Mucosa of stomach (tissue), 1 donor: ENCODE results near the gene STN1.

ENCODE experiments used
- H3K27me3 ChIP-seq: one replicate; pipeline ENCODE4 v1.7.0; 2013; ENCODE audit warnings: mild to moderate bottlenecking, low read length; ENCODE audit not compliant: control insufficient read depth, insufficient read depth
- H3K36me3 ChIP-seq: one replicate; pipeline ENCODE4 v1.7.0; 2013; ENCODE audit warnings: low read length; ENCODE audit not compliant: control insufficient read depth, insufficient read depth
- H3K4me1 ChIP-seq: one replicate; pipeline ENCODE4 v1.7.0; 2013; ENCODE audit warnings: mild to moderate bottlenecking, low read length; ENCODE audit not compliant: control insufficient read depth, insufficient read depth
- H3K4me3 ChIP-seq: one replicate; pipeline ENCODE4 v1.7.0; 2013; ENCODE audit warnings: low read length
- H3K9ac ChIP-seq: one replicate; pipeline ENCODE4 v1.7.0; 2013; ENCODE audit warnings: mild to moderate bottlenecking, low read length, moderate library complexity
- H3K9me3 ChIP-seq: one replicate; pipeline ENCODE4 v1.7.0; 2013; ENCODE audit warnings: mild to moderate bottlenecking, low read length, moderate library complexity; ENCODE audit not compliant: control insufficient read depth
- donor health status: Pancreatic carcinoma.

Gene STN1

DNA sequence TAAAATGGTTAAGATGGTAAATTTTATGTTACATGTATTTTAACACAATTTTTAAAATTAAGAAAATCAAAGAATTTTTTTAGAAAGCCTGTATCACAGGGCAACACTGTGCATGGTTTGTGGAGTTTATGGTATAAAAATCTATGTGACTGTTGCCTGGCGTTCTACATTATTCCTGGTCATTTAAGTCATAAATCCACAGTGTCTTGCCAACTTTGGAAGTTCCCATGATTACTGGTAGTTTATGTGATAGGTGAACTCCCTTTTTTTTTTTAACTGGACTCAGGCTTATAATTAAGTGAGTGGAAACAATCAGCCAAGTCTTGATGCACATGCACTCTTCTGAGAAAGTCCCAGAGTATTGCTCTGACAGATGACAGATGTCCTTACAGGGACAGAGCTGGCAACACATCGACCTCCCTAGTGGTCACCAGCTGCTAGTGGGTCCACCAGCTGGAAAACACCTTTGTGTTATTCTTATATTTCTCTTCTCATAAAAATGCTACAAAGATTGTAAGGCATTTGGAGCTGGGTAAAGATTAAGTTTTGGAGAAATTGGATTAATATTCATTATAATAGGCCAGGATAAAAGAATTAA is 8.8 kb upstream of the STN1 start:
- Histone ChIP-seq H3K4me1 (peaks cover 21% of the 10 kb centered on the region), H3K9ac (no peak overlapping the region), H3K27me3 (no peaks in the 10 kb centered on the region), H3K36me3 (no peaks in the 10 kb centered on the region), H3K9me3 (no peaks in the 10 kb centered on the region), H3K4me3 (no peak overlapping the region)

DNA sequence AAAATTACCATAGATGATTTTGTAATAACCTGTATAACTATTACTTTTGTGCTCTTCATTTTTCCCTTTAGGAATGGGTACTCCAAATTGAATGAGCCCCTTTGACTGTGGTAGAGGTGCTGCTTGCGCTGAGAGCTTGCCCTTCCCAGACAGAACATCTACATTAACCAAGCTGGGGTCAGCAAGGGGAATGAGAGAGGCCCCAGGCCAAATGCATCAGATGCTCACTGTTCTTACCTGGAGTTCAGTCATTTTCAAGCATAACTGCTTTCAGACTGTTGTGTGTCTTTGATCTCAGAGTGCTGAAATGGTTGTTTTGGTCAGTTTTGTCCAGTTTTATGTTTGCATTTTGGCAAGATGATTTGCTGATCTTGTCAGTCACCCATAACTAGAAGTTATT is 7.6 kb upstream of the STN1 start:
- no peaks in the 10 kb centered on the region for H3K27me3 ChIP-seq
- no peaks in the 10 kb centered on the region for H3K9me3 ChIP-seq
- H3K4me3 ChIP-seq: no peak overlapping the region
- H3K4me1 ChIP-seq: peaks cover 30% of the 10 kb centered on the region
- no peak overlapping the region for H3K9ac ChIP-seq
- H3K36me3 ChIP-seq: no peaks in the 10 kb centered on the region

DNA sequence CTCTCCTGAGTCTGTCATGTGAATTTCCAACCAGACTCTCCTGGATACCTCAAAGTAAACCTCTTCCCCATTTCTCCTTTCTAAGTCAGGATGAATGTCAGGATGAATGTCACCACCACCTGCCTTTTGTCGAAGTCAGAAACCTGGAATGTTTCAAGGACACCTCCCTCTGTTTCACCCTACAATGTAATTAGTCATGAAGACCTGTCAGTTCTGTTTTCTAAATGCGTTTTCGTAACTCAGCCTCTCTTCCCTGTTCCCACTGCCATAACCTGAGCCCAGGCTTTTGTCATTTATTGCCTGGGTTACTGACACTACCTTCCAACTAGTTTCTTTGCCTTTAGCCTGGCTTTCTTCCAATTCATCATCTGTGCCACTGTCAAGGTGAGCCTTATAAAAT is 5.5 kb upstream of the STN1 start:
- H3K36me3 ChIP-seq: no peaks in the 10 kb centered on the region
- H3K9me3 ChIP-seq: no peaks in the 10 kb centered on the region
- peaks cover 27% of the 10 kb centered on the region for H3K4me1 ChIP-seq
- no peak overlapping the region for H3K9ac ChIP-seq
- no peak overlapping the region for H3K4me3 ChIP-seq
- H3K27me3 ChIP-seq: no peaks in the 10 kb centered on the region

DNA sequence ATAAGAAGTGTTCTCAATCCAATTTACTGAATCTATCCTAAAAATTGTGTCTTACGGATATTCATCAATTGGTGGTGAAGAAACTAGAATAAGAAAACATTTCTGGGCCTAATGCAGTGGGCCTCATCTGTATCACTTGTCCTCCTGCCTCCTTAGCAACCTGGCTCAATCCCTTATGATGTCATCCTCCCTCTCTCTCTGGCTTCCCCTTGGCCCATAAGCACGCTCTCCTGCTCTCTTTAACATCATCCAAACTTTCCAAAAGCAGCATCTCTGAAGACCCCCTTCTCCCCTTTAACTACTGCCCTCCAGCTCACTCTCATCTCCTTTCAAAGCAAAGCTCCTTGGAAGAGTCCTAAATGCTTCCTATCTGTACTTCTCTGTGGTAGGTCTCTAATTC is 4.7 kb upstream of the STN1 start:
- H3K27me3 ChIP-seq: no peaks in the 10 kb centered on the region

GRCh38 chr10:103921750-103922195 is 3.8 kb upstream of the STN1 start:
- Histone ChIP-seq H3K4me1 (peaks cover 35% of the 10 kb centered on the region), H3K9ac (no peak overlapping the region), H3K4me3 (no peak overlapping the region), H3K9me3 (no peaks in the 10 kb centered on the region), H3K27me3 (no peaks in the 10 kb centered on the region), H3K36me3 (no peaks in the 10 kb centered on the region)

More for the DNA sequence above, 4.7 kb upstream of the STN1 start:
- Histone ChIP-seq H3K9me3 (no peaks in the 10 kb centered on the region), H3K36me3 (no peaks in the 10 kb centered on the region), H3K4me3 (no peak overlapping the region), H3K9ac (no peak overlapping the region), H3K4me1 (peaks cover 29% of the 10 kb centered on the region)

GRCh38 chr10:103921248-103921647 is 3.3 kb upstream of the STN1 start:
- Histone ChIP-seq H3K4me3 (no peak overlapping the region), H3K9me3 (no peaks in the 10 kb centered on the region), H3K36me3 (no peaks in the 10 kb centered on the region), H3K27me3 (no peaks in the 10 kb centered on the region), H3K4me1 (peaks cover 40% of the 10 kb centered on the region), H3K9ac (no peak overlapping the region)

GRCh38 chr10:103919648-103920025 is 1.7 kb upstream of the STN1 start:
- H3K36me3 ChIP-seq: no peaks in the 10 kb centered on the region
- H3K27me3 ChIP-seq: no peaks in the 10 kb centered on the region
- H3K9me3 ChIP-seq: no peaks in the 10 kb centered on the region
- H3K4me1 ChIP-seq: peaks cover 50% of the 10 kb centered on the region
- H3K9ac ChIP-seq: no peak overlapping the region
- H3K4me3 ChIP-seq: no peak overlapping the region

DNA sequence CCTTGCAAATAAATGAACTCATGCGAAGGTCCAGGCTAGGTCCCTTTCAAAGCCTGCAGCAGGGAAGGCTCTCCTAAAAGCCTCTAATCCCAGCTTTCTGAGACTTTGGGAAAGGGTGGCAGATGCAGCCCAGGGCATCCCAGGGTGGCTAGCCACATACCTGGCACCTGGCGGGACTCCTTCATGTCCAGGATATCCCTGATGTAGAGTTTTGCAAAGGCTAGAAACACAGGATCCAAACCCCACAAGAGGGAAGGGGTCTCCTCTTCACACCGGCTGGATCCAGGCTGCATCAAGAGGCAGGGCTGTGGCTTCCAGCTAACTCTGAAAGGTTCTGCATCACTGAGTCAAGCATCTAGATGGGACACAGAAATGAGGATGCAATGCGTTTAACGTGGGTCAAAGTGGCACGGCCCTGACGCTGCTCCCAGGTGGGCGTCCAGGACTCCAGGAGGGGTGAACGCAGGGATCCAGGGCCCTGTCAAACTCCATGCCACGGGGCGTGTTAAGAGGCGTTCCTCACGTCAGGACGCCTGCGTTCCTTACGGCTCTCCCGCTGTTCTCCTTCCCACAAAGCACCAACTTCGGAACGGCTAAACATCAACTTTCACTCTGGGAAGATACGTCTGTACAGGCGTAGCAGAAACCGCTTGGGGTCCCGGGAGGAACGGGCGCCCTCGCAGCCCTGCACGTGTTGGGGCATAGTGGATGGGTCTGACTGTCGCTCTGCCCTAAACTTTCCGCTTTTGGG is 507 bp downstream of the STN1 start:
- H3K27me3 ChIP-seq: no peaks in the 10 kb centered on the region
- peak overlapping the region; percentile 78 for H3K4me3 ChIP-seq
- peak overlapping the region; percentile 95 for H3K9ac ChIP-seq
- H3K36me3 ChIP-seq: no peaks in the 10 kb centered on the region
- H3K4me1 ChIP-seq: peaks cover 43% of the 10 kb centered on the region
- H3K9me3 ChIP-seq: no peaks in the 10 kb centered on the region

DNA sequence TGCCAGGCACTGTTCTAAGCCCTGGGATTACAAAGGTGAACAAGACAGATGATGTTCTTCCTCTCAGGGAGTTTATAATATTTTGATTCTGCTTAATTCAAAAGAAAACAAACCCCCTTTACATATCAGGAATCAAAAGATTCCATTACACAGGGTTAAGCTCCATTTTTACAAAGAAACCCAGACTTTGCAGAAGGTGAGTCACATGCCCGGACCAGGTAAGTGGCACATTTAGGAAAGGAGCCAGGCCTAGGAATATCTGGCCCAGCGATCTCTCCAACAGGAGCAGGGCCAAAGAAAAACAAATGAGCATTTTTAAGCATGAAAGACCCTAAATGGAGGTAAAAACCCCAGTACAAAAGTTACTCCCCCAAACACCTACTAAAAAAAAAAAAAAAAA is 1.1 kb downstream of the STN1 start:
- Histone ChIP-seq H3K9ac (peak overlapping the region; percentile 95), H3K4me3 (no peak overlapping the region), H3K36me3 (no peaks in the 10 kb centered on the region), H3K27me3 (no peaks in the 10 kb centered on the region), H3K4me1 (peaks cover 39% of the 10 kb centered on the region), H3K9me3 (no peaks in the 10 kb centered on the region)

GRCh38 chr10:103916254-103916653 is 1.7 kb downstream of the STN1 start:
- Histone ChIP-seq H3K36me3 (no peaks in the 10 kb centered on the region), H3K27me3 (no peaks in the 10 kb centered on the region), H3K9me3 (no peaks in the 10 kb centered on the region), H3K9ac (peak overlapping the region; percentile 95), H3K4me3 (no peak overlapping the region), H3K4me1 (peaks cover 32% of the 10 kb centered on the region)

GRCh38 chr10:103915796-103916195 is 2.2 kb downstream of the STN1 start:
- Histone ChIP-seq H3K4me1 (peaks cover 29% of the 10 kb centered on the region), H3K9ac (no peak overlapping the region), H3K36me3 (no peaks in the 10 kb centered on the region), H3K4me3 (no peak overlapping the region), H3K27me3 (no peaks in the 10 kb centered on the region), H3K9me3 (no peaks in the 10 kb centered on the region)

- Histone ChIP-seq H3K9me3 (no peaks in the 10 kb centered on the region), H3K4me3 (no peak overlapping the region), H3K9ac (no peak overlapping the region), H3K27me3 (no peaks in the 10 kb centered on the region), H3K4me1 (peaks cover 35% of the 10 kb centered on the region), H3K36me3 (no peaks in the 10 kb centered on the region)
These were observed 5.2 kb downstream of the STN1 start for GRCh38 chr10:103912759-103913158.
